Measurements from ENCODE around the gene ZNF358. TPM values are rescaled to one million over a fixed set of nuclear protein-coding genes. Genes with fewer than 3 reads are reported as not detected.

ZNF358 gene
- total RNA-seq, 1 donor from 2014 or later: 86.1 TPM

- peaks cover 6% of the 10 kb centered on the region for H3K4me1 Mint-ChIP-seq (ENCODE audit: low read depth)
- TF ChIP-seq, protein P1, sequence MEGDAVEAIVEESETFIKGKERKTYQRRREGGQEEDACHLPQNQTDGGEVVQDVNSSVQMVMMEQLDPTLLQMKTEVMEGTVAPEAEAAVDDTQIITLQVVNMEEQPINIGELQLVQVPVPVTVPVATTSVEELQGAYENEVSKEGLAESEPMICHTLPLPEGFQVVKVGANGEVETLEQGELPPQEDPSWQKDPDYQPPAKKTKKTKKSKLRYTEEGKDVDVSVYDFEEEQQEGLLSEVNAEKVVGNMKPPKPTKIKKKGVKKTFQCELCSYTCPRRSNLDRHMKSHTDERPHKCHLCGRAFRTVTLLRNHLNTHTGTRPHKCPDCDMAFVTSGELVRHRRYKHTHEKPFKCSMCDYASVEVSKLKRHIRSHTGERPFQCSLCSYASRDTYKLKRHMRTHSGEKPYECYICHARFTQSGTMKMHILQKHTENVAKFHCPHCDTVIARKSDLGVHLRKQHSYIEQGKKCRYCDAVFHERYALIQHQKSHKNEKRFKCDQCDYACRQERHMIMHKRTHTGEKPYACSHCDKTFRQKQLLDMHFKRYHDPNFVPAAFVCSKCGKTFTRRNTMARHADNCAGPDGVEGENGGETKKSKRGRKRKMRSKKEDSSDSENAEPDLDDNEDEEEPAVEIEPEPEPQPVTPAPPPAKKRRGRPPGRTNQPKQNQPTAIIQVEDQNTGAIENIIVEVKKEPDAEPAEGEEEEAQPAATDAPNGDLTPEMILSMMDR (IDR thresholded peaks at IDR 0.05; ENCODE audit: unreplicated experiment): no peak
- peaks cover 7% of the 10 kb centered on the region for H3K27me3 Mint-ChIP-seq
- no peak overlapping the region for H3K27ac Mint-ChIP-seq
- no peak overlapping the region for H3K4me3 Mint-ChIP-seq (ENCODE audit: low read depth)
- no peak for DNase-seq (ENCODE audit: low spot score, unreplicated experiment)
- H3K36me3 Mint-ChIP-seq (ENCODE audit: insufficient read depth): no peaks in the 10 kb centered on the region
- H3K9me3 Mint-ChIP-seq (ENCODE audit: low read depth): no peaks in the 10 kb centered on the region
Observed at GRCh38 chr19:7482584-7483439, 33.1 kb upstream of the ZNF358 start.

GRCh38 chr19:7483720-7484201, 32.1 kb upstream of the ZNF358 start:
- Mint-ChIP-seq H3K9me3 (ENCODE audit: low read depth) (no peaks in the 10 kb centered on the region), H3K4me1 (ENCODE audit: low read depth) (peaks cover 6% of the 10 kb centered on the region), H3K27me3 (peaks cover 7% of the 10 kb centered on the region), H3K27ac (no peak overlapping the region), H3K4me3 (ENCODE audit: low read depth) (no peak overlapping the region), H3K36me3 (ENCODE audit: insufficient read depth) (no peaks in the 10 kb centered on the region)
- TF ChIP-seq, protein P1 (IDR thresholded peaks at IDR 0.05; ENCODE audit: unreplicated experiment): no peak
- no peak for DNase-seq (ENCODE audit: low spot score, unreplicated experiment)

GRCh38 chr19:7486923-7487322, 29.0 kb upstream of the ZNF358 start:
- TF ChIP-seq, protein P1 (IDR thresholded peaks at IDR 0.05; ENCODE audit: unreplicated experiment): no peak
- Mint-ChIP-seq H3K27me3 (peaks cover 7% of the 10 kb centered on the region), H3K27ac (no peak overlapping the region), H3K4me1 (ENCODE audit: low read depth) (peaks cover 6% of the 10 kb centered on the region), H3K4me3 (ENCODE audit: low read depth) (peak overlapping the region; percentile 33), H3K36me3 (ENCODE audit: insufficient read depth) (no peaks in the 10 kb centered on the region), H3K9me3 (ENCODE audit: low read depth) (no peaks in the 10 kb centered on the region)
- no peak for DNase-seq (ENCODE audit: low spot score, unreplicated experiment)

- peak within 1 kb of the TSS; percentile 75 for H3K4me3 Mint-ChIP-seq (ENCODE audit: low read depth)
- TF ChIP-seq, protein P1 (IDR thresholded peaks at IDR 0.05; ENCODE audit: unreplicated experiment): no peak
- peak; percentile 94 for DNase-seq (ENCODE audit: low spot score, unreplicated experiment)
- H3K36me3 Mint-ChIP-seq (ENCODE audit: insufficient read depth): no peaks in the 10 kb centered on the region
- peak within 1 kb of the TSS; percentile 96 for H3K27ac Mint-ChIP-seq
- no peaks in the 10 kb centered on the region for H3K27me3 Mint-ChIP-seq
- H3K4me1 Mint-ChIP-seq (ENCODE audit: low read depth): peaks cover 6% of the 10 kb centered on the region
- H3K9me3 Mint-ChIP-seq (ENCODE audit: low read depth): no peaks in the 10 kb centered on the region
Observed at GRCh38 chr19:7488736-7489353, 27.1 kb upstream of the ZNF358 start, which contains the start of gene PEX11G. TSS of gene PEX11G (minus strand) at chr19:7489035. CDS start at chr19:7489010, 25 bp downstream.

- peak overlapping the region; percentile 96 for H3K27ac Mint-ChIP-seq
- DNase-seq (ENCODE audit: low spot score, unreplicated experiment): no peak
- H3K36me3 Mint-ChIP-seq (ENCODE audit: insufficient read depth): no peaks in the 10 kb centered on the region
- no peaks in the 10 kb centered on the region for H3K27me3 Mint-ChIP-seq
- TF ChIP-seq, protein P1 (IDR thresholded peaks at IDR 0.05; ENCODE audit: unreplicated experiment): no peak
- peak overlapping the region; percentile 66 for H3K4me3 Mint-ChIP-seq (ENCODE audit: low read depth)
- peaks cover 9% of the 10 kb centered on the region for H3K4me1 Mint-ChIP-seq (ENCODE audit: low read depth)
- H3K9me3 Mint-ChIP-seq (ENCODE audit: low read depth): no peaks in the 10 kb centered on the region
Observed at GRCh38 chr19:7489609-7490044, 26.3 kb upstream of the ZNF358 start.

Data from progenitor cell of endocrine pancreas (in vitro differentiated cells).